ENCODE data around the gene MARCHF2.
A peak's percentile ranks its signal among the peaks of the same experiment; 100 is the strongest.

DNA sequence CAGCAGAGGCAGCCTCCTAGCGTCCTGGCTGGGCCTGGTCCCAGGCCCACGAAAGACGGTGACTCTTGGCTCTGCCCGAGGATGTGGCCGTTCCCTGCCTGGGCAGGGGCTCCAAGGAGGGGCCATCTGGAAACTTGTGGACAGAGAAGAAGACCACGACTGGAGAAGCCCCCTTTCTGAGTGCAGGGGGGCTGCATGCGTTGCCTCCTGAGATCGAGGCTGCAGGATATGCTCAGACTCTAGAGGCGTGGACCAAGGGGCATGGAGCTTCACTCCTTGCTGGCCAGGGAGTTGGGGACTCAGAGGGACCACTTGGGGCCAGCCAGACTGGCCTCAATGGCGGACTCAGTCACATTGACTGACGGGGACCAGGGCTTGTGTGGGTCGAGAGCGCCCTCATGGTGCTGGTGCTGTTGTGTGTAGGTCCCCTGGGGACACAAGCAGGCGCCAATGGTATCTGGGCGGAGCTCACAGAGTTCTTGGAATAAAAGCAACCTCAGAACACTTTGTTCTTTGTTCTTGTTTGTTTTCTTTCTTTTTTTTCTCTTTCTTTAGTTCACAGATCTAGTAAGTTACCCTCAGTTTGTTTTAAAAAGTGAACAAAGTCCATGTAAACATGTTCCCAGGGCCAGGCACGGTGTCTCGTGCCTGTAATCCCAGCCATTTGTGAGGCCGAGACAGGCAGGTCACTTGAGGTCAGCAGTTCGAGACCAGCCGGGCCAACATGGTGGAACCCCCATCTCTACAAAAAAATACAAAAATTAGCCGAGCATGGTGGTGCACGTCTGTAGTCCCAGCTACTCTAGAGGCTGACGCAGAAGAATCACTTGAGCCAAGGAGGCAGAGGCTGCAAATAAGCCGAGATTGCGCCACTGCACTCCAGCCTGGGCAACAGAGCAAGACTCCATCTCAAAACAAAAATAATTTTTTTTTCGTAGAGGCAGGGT lies 39.0 kb upstream of the MARCHF2 start:
- no peak for TF ChIP-seq TBP (optimal IDR thresholded peaks at IDR 0.05; ENCODE audit: low read depth, low read length)
- TF ChIP-seq SOX6 (IDR thresholded peaks at IDR 0.05): peak; percentile 23; the same call in 1 of the 2 replicates
